Nephron progenitor cell (in vitro differentiated cells): ENCODE results near the gene ACACA.

Experiments
- DNase-seq: peaks from one replicate; pipeline ENCODE4 v3.0.0; 2021
- H3K27ac Mint-ChIP-seq: 2 replicates; pipeline ENCODE4 v1.8.0; 2021; ENCODE audit warnings: mild to moderate bottlenecking, moderate library complexity, mixed read lengths
- H3K27me3 Mint-ChIP-seq: 2 replicates; pipeline ENCODE4 v1.8.0; 2021; ENCODE audit warnings: mild to moderate bottlenecking, low read depth, mixed read lengths; ENCODE audit not compliant: poor library complexity
- H3K36me3 Mint-ChIP-seq: 2 replicates; pipeline ENCODE4 v1.8.0; 2021; ENCODE audit warnings: low read depth, mixed read lengths
- H3K4me1 Mint-ChIP-seq: 2 replicates; pipeline ENCODE4 v1.8.0; 2021; ENCODE audit warnings: mixed read lengths
- H3K4me3 Mint-ChIP-seq: 2 replicates; pipeline ENCODE4 v1.8.0; 2021; ENCODE audit warnings: mild to moderate bottlenecking, moderate library complexity, mixed read lengths
- H3K9me3 Mint-ChIP-seq: 2 replicates; pipeline ENCODE4 v1.8.0; 2021; ENCODE audit warnings: mild to moderate bottlenecking, moderate library complexity, mixed read lengths
- CTCF ChIP-seq: fragments of 200-600 bp; sonication (generic); IDR thresholded peaks from 2 replicates; pipeline ENCODE4 v1.5.0; 2021; ENCODE audit warnings: antibody characterized with exemption

ACACA gene

GRCh38 chr17:37096071-37096470 is 310.6 kb downstream of the ACACA start:
- Mint-ChIP-seq H3K27ac (no peak overlapping the region), H3K36me3 (peaks cover 87% of the 10 kb centered on the region), H3K4me1 (peaks cover 28% of the 10 kb centered on the region), H3K4me3 (no peak overlapping the region), H3K27me3 (no peaks in the 10 kb centered on the region), H3K9me3 (no peaks in the 10 kb centered on the region)
- TF ChIP-seq CTCF, result no peak
- DNase-seq, result no peak

GRCh38 chr17:37094391-37094790 is 312.2 kb downstream of the ACACA start:
- H3K4me1 Mint-ChIP-seq, result peaks cover 45% of the 10 kb centered on the region
- peak overlapping the region; percentile 85 for H3K27ac Mint-ChIP-seq
- H3K36me3 Mint-ChIP-seq, result peaks cover 82% of the 10 kb centered on the region
- no peak overlapping the region for H3K4me3 Mint-ChIP-seq
- no peak for DNase-seq
- no peak for TF ChIP-seq CTCF
- no peaks in the 10 kb centered on the region for H3K9me3 Mint-ChIP-seq
- H3K27me3 Mint-ChIP-seq, result no peaks in the 10 kb centered on the region

GRCh38 chr17:37092701-37093100 is 313.9 kb downstream of the ACACA start:
- no peaks in the 10 kb centered on the region for H3K27me3 Mint-ChIP-seq
- H3K9me3 Mint-ChIP-seq, result no peaks in the 10 kb centered on the region
- H3K4me3 Mint-ChIP-seq, result no peak overlapping the region
- no peak for TF ChIP-seq CTCF
- DNase-seq, result no peak
- H3K36me3 Mint-ChIP-seq, result peaks cover 72% of the 10 kb centered on the region
- no peak overlapping the region for H3K27ac Mint-ChIP-seq
- peaks cover 51% of the 10 kb centered on the region for H3K4me1 Mint-ChIP-seq

DNA sequence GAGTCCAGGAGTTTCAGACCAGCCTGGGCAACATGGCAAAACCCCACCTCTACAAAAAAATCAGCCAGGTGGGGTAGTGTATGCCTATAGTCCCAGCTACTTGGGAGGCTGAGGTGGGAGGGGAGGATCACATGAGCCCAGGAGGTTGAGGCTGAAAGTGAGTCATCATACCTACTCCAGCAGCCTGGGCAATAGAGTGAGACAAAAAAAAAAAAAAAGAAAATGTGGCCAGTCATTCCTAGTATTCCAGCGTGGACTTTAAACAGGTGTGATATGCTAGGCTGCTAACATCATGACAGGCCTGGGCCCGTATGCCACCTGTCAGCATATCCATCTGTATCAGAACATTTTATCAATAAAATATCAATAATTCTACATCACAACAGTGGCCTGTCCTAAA is 314.6 kb downstream of the ACACA start:
- Mint-ChIP-seq H3K36me3 (peaks cover 72% of the 10 kb centered on the region), H3K4me1 (peaks cover 56% of the 10 kb centered on the region), H3K27me3 (no peaks in the 10 kb centered on the region), H3K9me3 (no peaks in the 10 kb centered on the region), H3K4me3 (no peak overlapping the region), H3K27ac (no peak overlapping the region)
- no peak for DNase-seq
- no peak for TF ChIP-seq CTCF

DNA sequence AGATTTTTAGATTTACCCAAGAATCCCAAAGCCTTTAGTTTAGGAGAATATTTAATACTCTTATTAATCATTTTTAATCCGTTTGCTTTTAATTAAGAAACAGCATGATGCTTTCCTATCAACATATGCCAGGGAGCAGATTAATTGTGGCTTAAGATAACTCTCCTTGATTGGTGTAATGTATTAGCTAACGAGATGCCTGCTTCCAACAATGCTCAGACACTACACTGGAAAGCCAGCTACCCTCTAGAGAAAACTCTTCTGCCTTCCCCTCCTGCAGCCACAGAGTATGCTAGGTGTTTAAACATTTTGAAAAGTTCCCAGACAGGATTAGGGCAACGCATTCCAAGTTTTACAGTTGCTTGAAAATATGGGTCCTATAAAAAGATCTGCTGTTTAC is 315.7 kb downstream of the ACACA start:
- Mint-ChIP-seq H3K4me1 (peaks cover 67% of the 10 kb centered on the region), H3K27ac (peak overlapping the region; percentile 88), H3K9me3 (no peaks in the 10 kb centered on the region), H3K27me3 (no peaks in the 10 kb centered on the region), H3K36me3 (peaks cover 66% of the 10 kb centered on the region), H3K4me3 (no peak overlapping the region)
- TF ChIP-seq CTCF, result no peak
- DNase-seq, result no peak

DNA sequence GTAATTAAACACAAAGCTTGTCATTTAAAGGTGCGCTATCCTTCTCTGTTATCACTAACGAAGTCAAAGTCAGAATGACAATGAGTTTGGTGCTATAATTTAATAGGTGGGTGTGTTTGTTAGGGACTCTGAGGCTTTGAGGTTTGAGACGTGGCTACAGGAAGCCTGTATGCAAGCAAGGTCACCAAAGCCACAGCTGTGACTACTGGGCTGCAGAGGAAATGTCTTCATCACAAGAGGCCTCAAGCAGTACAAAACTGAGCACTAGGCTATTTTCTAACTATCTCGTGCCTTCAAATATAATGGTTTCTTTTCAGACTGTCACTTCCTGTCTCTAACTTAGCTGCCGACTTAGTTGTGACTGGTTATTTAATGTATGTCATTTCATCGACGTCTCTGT is 316.7 kb downstream of the ACACA start:
- Mint-ChIP-seq H3K9me3 (no peaks in the 10 kb centered on the region), H3K36me3 (peaks cover 66% of the 10 kb centered on the region), H3K4me3 (no peak overlapping the region), H3K4me1 (peaks cover 74% of the 10 kb centered on the region), H3K27ac (peak overlapping the region; percentile 86), H3K27me3 (no peaks in the 10 kb centered on the region)
- no peak for DNase-seq
- TF ChIP-seq CTCF, result no peak
